Measurements from ENCODE around the gene USP17L15. TPM values are rescaled to one million over a fixed set of nuclear protein-coding genes. Genes with fewer than 3 reads are reported as not detected.

Gene USP17L15
- total RNA-seq, 1 experiment from 2014 or later, result not detected

Other genes starting within 250 kb of the USP17L15 start
- not detected in 2 replicates for gene FAM90A26, start 64.0 kb upstream of the USP17L15 start, total RNA-seq (2014; rRNA removed; shearing (Covaris generic))
- not detected in 2 replicates for gene USP17L10, start 23.7 kb upstream of the USP17L15 start, total RNA-seq (2014; rRNA removed; shearing (Covaris generic))
- not detected in 2 replicates for gene USP17L11, start 19.0 kb upstream of the USP17L15 start, total RNA-seq (2014; rRNA removed; shearing (Covaris generic))
- not detected in 2 replicates for gene USP17L12, start 14.2 kb upstream of the USP17L15 start, total RNA-seq (2014; rRNA removed; shearing (Covaris generic))
- gene USP17L13, start 9.5 kb upstream of the USP17L15 start, total RNA-seq (2014; rRNA removed; shearing (Covaris generic)), result not detected in 2 replicates
- not detected in 2 replicates for gene USP17L17, start 9.5 kb downstream of the USP17L15 start, total RNA-seq (2014; rRNA removed; shearing (Covaris generic))
- gene USP17L18, start 14.2 kb downstream of the USP17L15 start, total RNA-seq (2014; rRNA removed; shearing (Covaris generic)), result not detected in 2 replicates
- gene USP17L19, start 19.0 kb downstream of the USP17L15 start, total RNA-seq (2014; rRNA removed; shearing (Covaris generic)), result not detected in 2 replicates
- gene USP17L20, start 23.7 kb downstream of the USP17L15 start, total RNA-seq (2014; rRNA removed; shearing (Covaris generic)), result not detected in 2 replicates
- gene USP17L21, start 28.5 kb downstream of the USP17L15 start, total RNA-seq (2014; rRNA removed; shearing (Covaris generic)), result not detected in 2 replicates
- not detected in 2 replicates for gene USP17L22, start 33.2 kb downstream of the USP17L15 start, total RNA-seq (2014; rRNA removed; shearing (Covaris generic))
- not detected in 2 replicates for gene USP17L24, start 90.8 kb downstream of the USP17L15 start, total RNA-seq (2014; rRNA removed; shearing (Covaris generic))
- not detected in 2 replicates for gene USP17L25, start 95.5 kb downstream of the USP17L15 start, total RNA-seq (2014; rRNA removed; shearing (Covaris generic))
- not detected in 2 replicates for gene USP17L26, start 100.3 kb downstream of the USP17L15 start, total RNA-seq (2014; rRNA removed; shearing (Covaris generic))
- gene USP17L5, start 105.0 kb downstream of the USP17L15 start, total RNA-seq (2014; rRNA removed; shearing (Covaris generic)), result not detected in 2 replicates
- not detected in 2 replicates for gene USP17L27, start 109.8 kb downstream of the USP17L15 start, total RNA-seq (2014; rRNA removed; shearing (Covaris generic))
- gene USP17L28, start 114.5 kb downstream of the USP17L15 start, total RNA-seq (2014; rRNA removed; shearing (Covaris generic)), result not detected in 2 replicates
- gene USP17L29, start 119.3 kb downstream of the USP17L15 start, total RNA-seq (2014; rRNA removed; shearing (Covaris generic)), result not detected in 2 replicates
- gene USP17L30, start 128.7 kb downstream of the USP17L15 start, total RNA-seq (2014; rRNA removed; shearing (Covaris generic)), result not detected in 2 replicates
- gene DEFB131A, start 210.0 kb downstream of the USP17L15 start, total RNA-seq (2014; rRNA removed; shearing (Covaris generic)), result not detected in 2 replicates